ENCODE data around the gene TTC34.

Gene TTC34

DNA sequence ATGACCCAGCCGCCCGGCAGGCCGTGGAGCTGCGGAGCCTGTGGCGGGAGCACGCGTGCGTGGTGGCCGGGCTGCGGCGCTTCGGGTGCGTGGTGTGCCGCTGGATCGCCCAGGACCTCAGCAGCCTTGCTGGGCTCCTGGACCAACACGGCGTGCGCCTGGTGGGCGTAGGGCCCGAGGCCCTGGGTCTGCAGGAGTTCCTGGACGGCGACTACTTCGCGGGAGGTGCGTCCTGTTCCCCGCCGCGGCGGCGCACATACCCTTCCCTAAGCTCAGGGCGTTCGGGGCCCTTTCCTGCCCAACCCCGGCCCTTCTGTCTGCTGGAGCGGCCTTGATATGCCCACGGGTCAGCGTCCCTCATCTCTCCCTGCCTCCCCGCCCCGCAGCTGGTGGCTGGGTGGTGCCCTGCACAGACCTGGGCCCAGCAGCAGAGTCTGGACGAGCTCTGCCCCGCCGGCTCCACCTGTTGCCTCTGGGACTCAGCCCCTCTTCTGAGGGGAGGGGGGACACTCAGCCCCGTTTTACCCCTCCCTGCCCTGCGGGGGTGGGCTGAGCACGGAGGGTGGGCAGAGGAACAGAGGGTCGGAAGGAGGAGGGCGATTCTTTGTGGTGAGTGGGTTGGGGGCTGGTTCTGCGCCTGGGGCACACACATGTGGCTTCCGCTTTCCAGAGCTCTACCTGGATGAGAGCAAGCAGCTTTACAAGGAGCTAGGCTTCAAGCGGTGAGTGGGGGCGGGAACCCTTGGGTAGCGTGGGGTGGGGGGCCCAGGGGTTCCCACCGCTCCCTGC is 214.2 kb downstream of the TTC34 start:
- DNase-seq, result no peak

GRCh38 chr1:2586154-2587070 is 215.1 kb downstream of the TTC34 start, which contains the start of gene PRXL2B:
PRXL2B (plus strand) TSS chr1:2586777; CDS start chr1:2586886, 109 bp downstream.
- DNase-seq, result peak; percentile 93

Data from central memory CD4-positive, alpha-beta T cell (primary cell).